Keratinocyte (primary cell): ENCODE measurements around the gene LATS2.

Source experiments
- CTCF ChIP-seq, 3 experiments: IDR thresholded peaks in 1 of 3; conservative IDR thresholded peaks in 1 of 3; optimal IDR thresholded peaks in 1 of 3; 2 replicates in 2 of 3; 3 replicates in 1 of 3; pipeline versions ENCODE3 to v1.5.1; 2011; ENCODE audit warnings: low read length in 3 of 3, mild to moderate bottlenecking in 3 of 3, moderate library complexity in 2 of 3, control low read depth in 1 of 3, inconsistent platforms in 1 of 3; ENCODE audit not compliant: insufficient read depth in 2 of 3; ENCODE audit errors: extremely low read depth in 1 of 3
- EZH2 ChIP-seq: IDR thresholded peaks from one replicate; pipeline ENCODE4 v1.6.1; 2012; ENCODE audit warnings: inconsistent platforms, mild to moderate bottlenecking, low read length, moderate library complexity

- TF ChIP-seq EZH2 (no peak), CTCF (optimal IDR thresholded peaks at IDR 0.05 in 1 of 3, IDR thresholded peaks at IDR 0.05 in 1 of 3, conservative IDR thresholded peaks at IDR 0.05 in 1 of 3; ENCODE audit: extremely low read depth in 1 of 3, insufficient read depth in 2 of 3, low read length in 3 of 3) (no peak)
Measured at GRCh38 chr13:20993661-20994440, 67.5 kb downstream of the LATS2 start.
